ENCODE data around the gene CYB5R2.

Gene CYB5R2

GRCh38 chr11:7657306-7658025, 15.8 kb downstream of the CYB5R2 start:
- H3K4me3 ChIP-seq (ENCODE audit: low read length in 2 of 2), result no peak overlapping the region
- H3K27ac ChIP-seq (ENCODE audit: low read depth in 2 of 2, low read length in 2 of 2), result no peak overlapping the region
- no peaks in the 10 kb centered on the region for H3K9me3 ChIP-seq (ENCODE audit: control insufficient read depth in 2 of 2, low read length in 2 of 2)
- peaks cover 4 to 5% of the 10 kb centered on the region in 2 donors for H3K4me1 ChIP-seq (ENCODE audit: control insufficient read depth in 2 of 2, insufficient read depth in 2 of 2, low read length in 2 of 2)
- H3K36me3 ChIP-seq (ENCODE audit: control insufficient read depth in 2 of 2, insufficient read depth in 2 of 2, low read length in 2 of 2), result peaks cover 47% of the 10 kb centered on the region in 2 donors
- H3K9ac ChIP-seq (ENCODE audit: low read depth in 1 of 2, low read length in 2 of 2), result no peak overlapping the region
- H3K27me3 ChIP-seq (ENCODE audit: control insufficient read depth in 2 of 2, insufficient read depth in 2 of 2, low read length in 2 of 2), result no peaks in the 10 kb centered on the region

GRCh38 chr11:7656704-7657103, 16.6 kb downstream of the CYB5R2 start:
- Histone ChIP-seq H3K27ac (ENCODE audit: low read depth in 2 of 2, low read length in 2 of 2) (no peak overlapping the region), H3K27me3 (ENCODE audit: control insufficient read depth in 2 of 2, insufficient read depth in 2 of 2, low read length in 2 of 2) (no peaks in the 10 kb centered on the region), H3K4me3 (ENCODE audit: low read length in 2 of 2) (no peak overlapping the region), H3K9me3 (ENCODE audit: control insufficient read depth in 2 of 2, low read length in 2 of 2) (no peaks in the 10 kb centered on the region), H3K36me3 (ENCODE audit: control insufficient read depth in 2 of 2, insufficient read depth in 2 of 2, low read length in 2 of 2) (peaks cover 54 to 55% of the 10 kb centered on the region in 2 donors), H3K9ac (ENCODE audit: low read depth in 1 of 2, low read length in 2 of 2) (no peak overlapping the region), H3K4me1 (ENCODE audit: control insufficient read depth in 2 of 2, insufficient read depth in 2 of 2, low read length in 2 of 2) (peaks cover 4 to 5% of the 10 kb centered on the region in 2 donors)

GRCh38 chr11:7655253-7656217, 17.8 kb downstream of the CYB5R2 start:
- Histone ChIP-seq H3K9me3 (ENCODE audit: control insufficient read depth in 2 of 2, low read length in 2 of 2) (no peaks in the 10 kb centered on the region), H3K4me1 (ENCODE audit: control insufficient read depth in 2 of 2, insufficient read depth in 2 of 2, low read length in 2 of 2) (peaks cover 4 to 5% of the 10 kb centered on the region in 2 donors), H3K36me3 (ENCODE audit: control insufficient read depth in 2 of 2, insufficient read depth in 2 of 2, low read length in 2 of 2) (peaks cover 66% of the 10 kb centered on the region in 2 donors), H3K4me3 (ENCODE audit: low read length in 2 of 2) (no peak overlapping the region), H3K9ac (ENCODE audit: low read depth in 1 of 2, low read length in 2 of 2) (no peak overlapping the region), H3K27me3 (ENCODE audit: control insufficient read depth in 2 of 2, insufficient read depth in 2 of 2, low read length in 2 of 2) (no peaks in the 10 kb centered on the region), H3K27ac (ENCODE audit: low read depth in 2 of 2, low read length in 2 of 2) (no peak overlapping the region)

- Histone ChIP-seq H3K4me3 (ENCODE audit: low read length in 2 of 2) (no peak overlapping the region), H3K27ac (ENCODE audit: low read depth in 2 of 2, low read length in 2 of 2) (no peak overlapping the region), H3K9ac (ENCODE audit: low read depth in 1 of 2, low read length in 2 of 2) (no peak overlapping the region), H3K4me1 (ENCODE audit: control insufficient read depth in 2 of 2, insufficient read depth in 2 of 2, low read length in 2 of 2) (peaks cover 4 to 5% of the 10 kb centered on the region in 2 donors), H3K9me3 (ENCODE audit: control insufficient read depth in 2 of 2, low read length in 2 of 2) (no peaks in the 10 kb centered on the region), H3K36me3 (ENCODE audit: control insufficient read depth in 2 of 2, insufficient read depth in 2 of 2, low read length in 2 of 2) (peaks cover 79% of the 10 kb centered on the region in 2 donors), H3K27me3 (ENCODE audit: control insufficient read depth in 2 of 2, insufficient read depth in 2 of 2, low read length in 2 of 2) (no peaks in the 10 kb centered on the region)
Measured at GRCh38 chr11:7654195-7654705, 19.1 kb downstream of the CYB5R2 start.

GRCh38 chr11:7651700-7652099, 21.6 kb downstream of the CYB5R2 start:
- H3K4me1 ChIP-seq (ENCODE audit: control insufficient read depth in 2 of 2, insufficient read depth in 2 of 2, low read length in 2 of 2), result no peaks in the 10 kb centered on the region
- no peak overlapping the region for H3K9ac ChIP-seq (ENCODE audit: low read depth in 1 of 2, low read length in 2 of 2)
- H3K9me3 ChIP-seq (ENCODE audit: control insufficient read depth in 2 of 2, low read length in 2 of 2), result no peaks in the 10 kb centered on the region
- no peak overlapping the region for H3K4me3 ChIP-seq (ENCODE audit: low read length in 2 of 2)
- no peaks in the 10 kb centered on the region for H3K27me3 ChIP-seq (ENCODE audit: control insufficient read depth in 2 of 2, insufficient read depth in 2 of 2, low read length in 2 of 2)
- no peak overlapping the region for H3K27ac ChIP-seq (ENCODE audit: low read depth in 2 of 2, low read length in 2 of 2)
- peaks cover 82% of the 10 kb centered on the region in 2 donors for H3K36me3 ChIP-seq (ENCODE audit: control insufficient read depth in 2 of 2, insufficient read depth in 2 of 2, low read length in 2 of 2)

- no peaks in the 10 kb centered on the region for H3K4me1 ChIP-seq (ENCODE audit: control insufficient read depth in 2 of 2, insufficient read depth in 2 of 2, low read length in 2 of 2)
- H3K9ac ChIP-seq (ENCODE audit: low read depth in 1 of 2, low read length in 2 of 2), result no peak overlapping the region
- no peaks in the 10 kb centered on the region for H3K9me3 ChIP-seq (ENCODE audit: control insufficient read depth in 2 of 2, low read length in 2 of 2)
- no peak overlapping the region for H3K27ac ChIP-seq (ENCODE audit: low read depth in 2 of 2, low read length in 2 of 2)
- peaks cover 79 to 82% of the 10 kb centered on the region in 2 donors for H3K36me3 ChIP-seq (ENCODE audit: control insufficient read depth in 2 of 2, insufficient read depth in 2 of 2, low read length in 2 of 2)
- no peaks in the 10 kb centered on the region for H3K27me3 ChIP-seq (ENCODE audit: control insufficient read depth in 2 of 2, insufficient read depth in 2 of 2, low read length in 2 of 2)
- H3K4me3 ChIP-seq (ENCODE audit: low read length in 2 of 2), result no peak overlapping the region
Measured at GRCh38 chr11:7651140-7651551, 22.2 kb downstream of the CYB5R2 start.

GRCh38 chr11:7648264-7648663, 25.0 kb downstream of the CYB5R2 start:
- no peaks in the 10 kb centered on the region for H3K4me1 ChIP-seq (ENCODE audit: control insufficient read depth in 2 of 2, insufficient read depth in 2 of 2, low read length in 2 of 2)
- H3K27ac ChIP-seq (ENCODE audit: low read depth in 2 of 2, low read length in 2 of 2), result no peak overlapping the region
- H3K9me3 ChIP-seq (ENCODE audit: control insufficient read depth in 2 of 2, low read length in 2 of 2), result no peaks in the 10 kb centered on the region
- H3K36me3 ChIP-seq (ENCODE audit: control insufficient read depth in 2 of 2, insufficient read depth in 2 of 2, low read length in 2 of 2), result peaks cover 62 to 66% of the 10 kb centered on the region in 2 donors
- no peaks in the 10 kb centered on the region for H3K27me3 ChIP-seq (ENCODE audit: control insufficient read depth in 2 of 2, insufficient read depth in 2 of 2, low read length in 2 of 2)
- H3K4me3 ChIP-seq (ENCODE audit: low read length in 2 of 2), result no peak overlapping the region
- H3K9ac ChIP-seq (ENCODE audit: low read depth in 1 of 2, low read length in 2 of 2), result no peak overlapping the region

GRCh38 chr11:7646866-7647265, 26.4 kb downstream of the CYB5R2 start:
- Histone ChIP-seq H3K27me3 (ENCODE audit: control insufficient read depth in 2 of 2, insufficient read depth in 2 of 2, low read length in 2 of 2) (no peaks in the 10 kb centered on the region), H3K9ac (ENCODE audit: low read depth in 1 of 2, low read length in 2 of 2) (no peak overlapping the region)

GRCh38 chr11:7645206-7645605, 28.1 kb downstream of the CYB5R2 start:
- H3K4me3 ChIP-seq (ENCODE audit: low read length in 2 of 2), result no peak overlapping the region
- H3K36me3 ChIP-seq (ENCODE audit: control insufficient read depth in 2 of 2, insufficient read depth in 2 of 2, low read length in 2 of 2), result peaks cover 57 to 61% of the 10 kb centered on the region in 2 donors
- H3K9me3 ChIP-seq (ENCODE audit: control insufficient read depth in 2 of 2, low read length in 2 of 2), result no peaks in the 10 kb centered on the region
- peaks cover 4 to 6% of the 10 kb centered on the region in 2 donors for H3K4me1 ChIP-seq (ENCODE audit: control insufficient read depth in 2 of 2, insufficient read depth in 2 of 2, low read length in 2 of 2)
- no peak overlapping the region for H3K9ac ChIP-seq (ENCODE audit: low read depth in 1 of 2, low read length in 2 of 2)
- no peak overlapping the region for H3K27ac ChIP-seq (ENCODE audit: low read depth in 2 of 2, low read length in 2 of 2)
- no peaks in the 10 kb centered on the region for H3K27me3 ChIP-seq (ENCODE audit: control insufficient read depth in 2 of 2, insufficient read depth in 2 of 2, low read length in 2 of 2)

More at GRCh38 chr11:7646866-7647265, 26.4 kb downstream of the CYB5R2 start:
- Histone ChIP-seq H3K4me1 (ENCODE audit: control insufficient read depth in 2 of 2, insufficient read depth in 2 of 2, low read length in 2 of 2) (no peaks in the 10 kb centered on the region), H3K9me3 (ENCODE audit: control insufficient read depth in 2 of 2, low read length in 2 of 2) (no peaks in the 10 kb centered on the region), H3K4me3 (ENCODE audit: low read length in 2 of 2) (no peak overlapping the region), H3K36me3 (ENCODE audit: control insufficient read depth in 2 of 2, insufficient read depth in 2 of 2, low read length in 2 of 2) (peaks cover 61 to 66% of the 10 kb centered on the region in 2 donors), H3K27ac (ENCODE audit: low read depth in 2 of 2, low read length in 2 of 2) (no peak overlapping the region)

- H3K4me1 ChIP-seq (ENCODE audit: control insufficient read depth in 2 of 2, insufficient read depth in 2 of 2, low read length in 2 of 2), result peaks cover 21 to 22% of the 10 kb centered on the region in 2 donors
- no peak overlapping the region for H3K4me3 ChIP-seq (ENCODE audit: low read length in 2 of 2)
- no peak overlapping the region for H3K9ac ChIP-seq (ENCODE audit: low read depth in 1 of 2, low read length in 2 of 2)
- H3K27ac ChIP-seq (ENCODE audit: low read depth in 2 of 2, low read length in 2 of 2), result no peak overlapping the region
- peaks cover 39 to 49% of the 10 kb centered on the region in 2 donors for H3K36me3 ChIP-seq (ENCODE audit: control insufficient read depth in 2 of 2, insufficient read depth in 2 of 2, low read length in 2 of 2)
- no peaks in the 10 kb centered on the region for H3K27me3 ChIP-seq (ENCODE audit: control insufficient read depth in 2 of 2, insufficient read depth in 2 of 2, low read length in 2 of 2)
- no peaks in the 10 kb centered on the region for H3K9me3 ChIP-seq (ENCODE audit: control insufficient read depth in 2 of 2, low read length in 2 of 2)
Measured at GRCh38 chr11:7643314-7643713, 30.0 kb downstream of the CYB5R2 start.

Data from mucosa of rectum (tissue), 2 donors.